SK-N-SH treated with all-trans-retinoic acid at 6 μM for 48 hours (cell line): ENCODE data around the gene HLTF.

Source experiments
- ATAC-seq: fragments of 200-7000 bp; cut with Tn5 transposase; 3 replicates; pipeline ENCODE4 v1.9.1; 2020; ENCODE audit warnings: mild to moderate bottlenecking, moderate library complexity
- ARNTL ChIP-seq: fragments of 450-650 bp; formaldehyde crosslinking; IDR thresholded peaks from 2 replicates; pipeline ENCODE4 v1.5.0; 2020; ENCODE audit warnings: low read depth, mild to moderate bottlenecking, moderate library complexity, borderline replicate concordance
- BACH2 ChIP-seq: fragments of 250-450 bp; sonication (Bioruptor Pico); IDR thresholded peaks from 2 replicates; pipeline ENCODE4 v1.9.0; 2021; ENCODE audit warnings: mild to moderate bottlenecking, borderline replicate concordance
- CSDC2 ChIP-seq: fragments of 250-450 bp; sonication (Bioruptor Pico); IDR thresholded peaks from 2 replicates; pipeline ENCODE4 v1.5.0; 2020; ENCODE audit warnings: mild to moderate bottlenecking, moderate library complexity
- ESRRG ChIP-seq: fragments of 250-450 bp; sonication (Bioruptor Pico); IDR thresholded peaks from 2 replicates; pipeline ENCODE4 v1.6.1; 2021; ENCODE audit warnings: mild to moderate bottlenecking
- GLIS3 ChIP-seq: fragments of 250-450 bp; sonication (Bioruptor Pico); IDR thresholded peaks from 2 replicates; pipeline ENCODE4 v1.5.0; 2020; ENCODE audit warnings: mild to moderate bottlenecking, moderate library complexity
- ISL1 ChIP-seq: fragments of 250-450 bp; sonication (Bioruptor Pico); IDR thresholded peaks from 2 replicates; pipeline ENCODE4 v2.1.2; 2022; ENCODE audit warnings: mild to moderate bottlenecking, moderate library complexity
- OSR1 ChIP-seq: fragments of 250-450 bp; sonication (Bioruptor Pico); IDR thresholded peaks from 2 replicates; pipeline ENCODE4 v1.8.0; 2022; ENCODE audit warnings: moderate library complexity, mild to moderate bottlenecking, inconsistent platforms
- POU6F1 ChIP-seq: fragments of 250-450 bp; sonication (Bioruptor Pico); IDR thresholded peaks from 2 replicates; pipeline ENCODE4 v1.8.0; 2021; ENCODE audit warnings: low read depth, mild to moderate bottlenecking, moderate library complexity, borderline replicate concordance
- RARB ChIP-seq: fragments of 250-450 bp; sonication (Bioruptor Pico); IDR thresholded peaks from 2 replicates; pipeline ENCODE4 v1.8.0; 2021; ENCODE audit warnings: mild to moderate bottlenecking, moderate library complexity
- SNAI2 ChIP-seq: fragments of 250-450 bp; sonication (Bioruptor Pico); IDR thresholded peaks from 2 replicates; pipeline ENCODE4 v1.5.0; 2020; ENCODE audit warnings: mild to moderate bottlenecking, moderate library complexity
- TOX ChIP-seq: fragments of 250-450 bp; sonication (Bioruptor Pico); IDR thresholded peaks from 2 replicates; pipeline ENCODE4 v1.8.0; 2021; ENCODE audit warnings: mild to moderate bottlenecking, moderate library complexity, borderline replicate concordance
- ZC3H10 ChIP-seq: fragments of 250-450 bp; sonication (Bioruptor Pico); IDR thresholded peaks from 2 replicates; pipeline ENCODE4 v1.5.1; 2021; ENCODE audit warnings: mild to moderate bottlenecking, moderate library complexity
- ZFP3 ChIP-seq: fragments of 250-450 bp; sonication (Bioruptor Pico); IDR thresholded peaks from 2 replicates; pipeline ENCODE4 v1.5.0; 2020; ENCODE audit warnings: mild to moderate bottlenecking, moderate library complexity
- ZFP30 ChIP-seq: fragments of 450-650 bp; formaldehyde crosslinking; IDR thresholded peaks from 2 replicates; pipeline ENCODE4 v1.5.0; 2022; ENCODE audit warnings: mild to moderate bottlenecking, moderate library complexity
- ZNF565 ChIP-seq: fragments of 450-650 bp; formaldehyde crosslinking; conservative IDR thresholded peaks from 2 replicates; pipeline ENCODE4 v1.5.0; 2020; ENCODE audit warnings: low read depth, mild to moderate bottlenecking, moderate library complexity
- ZNF70 ChIP-seq: fragments of 450-650 bp; formaldehyde crosslinking; IDR thresholded peaks from 2 replicates; pipeline ENCODE4 v1.5.0; 2020; ENCODE audit warnings: mild to moderate bottlenecking, moderate library complexity
- ZNF8 ChIP-seq: fragments of 450-650 bp; formaldehyde crosslinking; IDR thresholded peaks from 2 replicates; pipeline ENCODE4 v1.5.0; 2020; ENCODE audit warnings: mild to moderate bottlenecking, moderate library complexity
- TF ChIP-seq, protein P1 (sequence below): fragments of 250-450 bp; sonication (Bioruptor Pico); IDR thresholded peaks from 2 replicates; pipeline ENCODE4 v1.5.0; 2020; ENCODE audit warnings: mild to moderate bottlenecking, moderate library complexity
- TF ChIP-seq, protein P2 (sequence below): fragments of 250-450 bp; sonication (Bioruptor Pico); IDR thresholded peaks from 2 replicates; pipeline ENCODE4 v1.5.1; 2021; ENCODE audit warnings: mild to moderate bottlenecking, moderate library complexity
- TF ChIP-seq, protein P3 (sequence below): fragments of 250-450 bp; sonication (Bioruptor Pico); IDR thresholded peaks from 2 replicates; pipeline ENCODE4 v1.8.0; 2020; ENCODE audit warnings: mild to moderate bottlenecking, moderate library complexity, borderline replicate concordance

Gene HLTF

GRCh38 chr3:148992635-148993255 is 93.6 kb downstream of the HLTF start:
- no peak for TF ChIP-seq GLIS3 (CRISPR knock-in tag)
- TF ChIP-seq, protein P1, sequence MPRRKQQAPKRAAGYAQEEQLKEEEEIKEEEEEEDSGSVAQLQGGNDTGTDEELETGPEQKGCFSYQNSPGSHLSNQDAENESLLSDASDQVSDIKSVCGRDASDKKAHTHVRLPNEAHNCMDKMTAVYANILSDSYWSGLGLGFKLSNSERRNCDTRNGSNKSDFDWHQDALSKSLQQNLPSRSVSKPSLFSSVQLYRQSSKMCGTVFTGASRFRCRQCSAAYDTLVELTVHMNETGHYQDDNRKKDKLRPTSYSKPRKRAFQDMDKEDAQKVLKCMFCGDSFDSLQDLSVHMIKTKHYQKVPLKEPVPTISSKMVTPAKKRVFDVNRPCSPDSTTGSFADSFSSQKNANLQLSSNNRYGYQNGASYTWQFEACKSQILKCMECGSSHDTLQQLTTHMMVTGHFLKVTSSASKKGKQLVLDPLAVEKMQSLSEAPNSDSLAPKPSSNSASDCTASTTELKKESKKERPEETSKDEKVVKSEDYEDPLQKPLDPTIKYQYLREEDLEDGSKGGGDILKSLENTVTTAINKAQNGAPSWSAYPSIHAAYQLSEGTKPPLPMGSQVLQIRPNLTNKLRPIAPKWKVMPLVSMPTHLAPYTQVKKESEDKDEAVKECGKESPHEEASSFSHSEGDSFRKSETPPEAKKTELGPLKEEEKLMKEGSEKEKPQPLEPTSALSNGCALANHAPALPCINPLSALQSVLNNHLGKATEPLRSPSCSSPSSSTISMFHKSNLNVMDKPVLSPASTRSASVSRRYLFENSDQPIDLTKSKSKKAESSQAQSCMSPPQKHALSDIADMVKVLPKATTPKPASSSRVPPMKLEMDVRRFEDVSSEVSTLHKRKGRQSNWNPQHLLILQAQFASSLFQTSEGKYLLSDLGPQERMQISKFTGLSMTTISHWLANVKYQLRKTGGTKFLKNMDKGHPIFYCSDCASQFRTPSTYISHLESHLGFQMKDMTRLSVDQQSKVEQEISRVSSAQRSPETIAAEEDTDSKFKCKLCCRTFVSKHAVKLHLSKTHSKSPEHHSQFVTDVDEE (CRISPR knock-in tag), result no peak
- no peak for TF ChIP-seq RARB (CRISPR knock-in tag)
- TF ChIP-seq ISL1 (CRISPR knock-in tag), result no peak
- TF ChIP-seq BACH2 (CRISPR knock-in tag), result no peak
- TF ChIP-seq ESRRG (CRISPR knock-in tag), result no peak
- TF ChIP-seq, protein P2, sequence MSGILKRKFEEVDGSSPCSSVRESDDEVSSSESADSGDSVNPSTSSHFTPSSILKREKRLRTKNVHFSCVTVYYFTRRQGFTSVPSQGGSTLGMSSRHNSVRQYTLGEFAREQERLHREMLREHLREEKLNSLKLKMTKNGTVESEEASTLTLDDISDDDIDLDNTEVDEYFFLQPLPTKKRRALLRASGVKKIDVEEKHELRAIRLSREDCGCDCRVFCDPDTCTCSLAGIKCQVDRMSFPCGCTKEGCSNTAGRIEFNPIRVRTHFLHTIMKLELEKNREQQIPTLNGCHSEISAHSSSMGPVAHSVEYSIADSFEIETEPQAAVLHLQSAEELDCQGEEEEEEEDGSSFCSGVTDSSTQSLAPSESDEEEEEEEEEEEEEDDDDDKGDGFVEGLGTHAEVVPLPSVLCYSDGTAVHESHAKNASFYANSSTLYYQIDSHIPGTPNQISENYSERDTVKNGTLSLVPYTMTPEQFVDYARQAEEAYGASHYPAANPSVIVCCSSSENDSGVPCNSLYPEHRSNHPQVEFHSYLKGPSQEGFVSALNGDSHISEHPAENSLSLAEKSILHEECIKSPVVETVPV (CRISPR knock-in tag), result no peak
- no peak for TF ChIP-seq ZFP30
- no peak for TF ChIP-seq ZNF565 (CRISPR knock-in tag)
- TF ChIP-seq SNAI2 (CRISPR knock-in tag), result no peak
- TF ChIP-seq CSDC2 (CRISPR knock-in tag), result no peak
- no peak for ATAC-seq

DNA sequence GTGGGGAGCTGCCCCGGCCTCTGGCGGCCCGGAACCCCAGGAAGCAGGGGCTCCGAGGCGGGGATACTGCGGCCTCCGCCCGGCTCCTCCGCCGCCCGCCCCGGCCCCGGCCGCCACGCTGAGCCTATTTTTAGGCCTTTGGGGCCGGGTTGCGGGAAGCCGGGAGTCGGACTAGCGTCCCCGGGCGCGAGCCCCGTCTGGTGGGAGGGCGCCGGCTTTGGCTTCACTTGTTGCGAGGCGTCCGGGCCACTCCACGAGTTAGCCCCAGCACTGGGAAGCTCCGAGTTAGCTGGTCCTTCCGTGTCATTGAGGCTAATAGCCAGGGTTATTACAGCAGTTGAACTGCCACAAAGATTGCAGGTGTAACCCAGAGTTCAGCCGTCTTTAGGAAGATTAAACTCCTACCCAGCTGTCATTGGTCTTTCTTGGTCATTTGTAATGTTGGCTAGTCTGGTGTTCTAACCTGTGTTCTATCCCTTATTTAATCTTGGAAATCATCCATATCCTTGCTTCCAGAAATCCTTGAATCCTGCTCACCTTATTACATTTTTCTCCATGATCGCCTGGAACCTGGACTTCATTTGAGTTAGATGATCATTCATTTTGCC is 94.2 kb downstream of the HLTF start:
- peak; percentile 53 for ATAC-seq

DNA sequence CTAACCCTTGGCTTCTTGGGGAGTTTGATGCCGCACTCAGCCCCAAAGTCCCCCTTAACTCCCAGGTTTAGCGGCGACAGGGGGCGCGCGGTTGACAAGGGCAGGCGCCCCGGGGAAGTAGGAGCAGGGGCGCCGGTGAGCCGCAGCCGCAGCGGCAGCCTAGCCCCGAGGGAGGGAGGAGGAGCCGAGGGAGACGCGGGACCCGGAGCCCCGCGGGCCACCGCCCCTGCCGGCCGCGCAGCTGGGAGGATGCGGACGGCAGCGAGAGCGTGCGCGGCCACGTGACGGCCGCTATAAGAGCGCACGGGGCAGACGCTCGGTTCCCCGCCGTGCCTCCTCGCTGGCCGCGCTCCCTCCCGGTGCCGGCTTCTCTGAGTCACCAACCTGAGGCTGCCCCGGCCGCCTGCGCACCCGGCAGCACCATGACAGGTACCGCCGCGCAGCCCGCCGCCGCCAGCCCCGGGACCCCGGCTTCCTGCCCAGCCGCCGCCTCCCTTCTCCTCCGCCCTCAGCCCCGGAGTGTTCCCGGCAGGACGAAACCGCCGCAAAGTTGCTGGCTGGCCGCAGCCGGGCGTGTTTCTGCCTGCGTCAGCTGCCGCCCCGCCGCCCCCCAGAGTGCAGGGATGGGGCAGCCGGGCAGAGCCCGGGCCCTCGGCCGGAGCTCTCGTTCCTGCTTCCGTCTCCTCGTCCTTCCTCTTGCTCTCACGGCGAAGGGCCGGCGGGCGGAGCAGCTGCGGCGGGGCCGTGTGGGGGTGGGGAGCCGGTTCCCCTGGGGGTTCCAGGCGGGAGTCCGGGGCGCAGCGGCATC is 94.9 kb downstream of the HLTF start, which contains the start of gene GYG1:
GYG1 (plus strand) TSS at position 322 of the 808 bp plus-strand sequence; CDS start at position 423, 101 bp downstream.
- TF ChIP-seq ARNTL (CRISPR knock-in tag) (peak; percentile 94), ZNF70 (CRISPR knock-in tag) (no peak)
- peak; percentile 96 for ATAC-seq

More for the DNA sequence above, 94.2 kb downstream of the HLTF start:
- no peak for TF ChIP-seq ISL1 (CRISPR knock-in tag)
- peak; percentile 59; the same call in 1 of the 2 replicates for TF ChIP-seq ZFP3 (CRISPR knock-in tag)
- TF ChIP-seq, protein P2 (CRISPR knock-in tag), result no peak
- no peak for TF ChIP-seq GLIS3 (CRISPR knock-in tag)
- TF ChIP-seq TOX (CRISPR knock-in tag), result no peak

DNA sequence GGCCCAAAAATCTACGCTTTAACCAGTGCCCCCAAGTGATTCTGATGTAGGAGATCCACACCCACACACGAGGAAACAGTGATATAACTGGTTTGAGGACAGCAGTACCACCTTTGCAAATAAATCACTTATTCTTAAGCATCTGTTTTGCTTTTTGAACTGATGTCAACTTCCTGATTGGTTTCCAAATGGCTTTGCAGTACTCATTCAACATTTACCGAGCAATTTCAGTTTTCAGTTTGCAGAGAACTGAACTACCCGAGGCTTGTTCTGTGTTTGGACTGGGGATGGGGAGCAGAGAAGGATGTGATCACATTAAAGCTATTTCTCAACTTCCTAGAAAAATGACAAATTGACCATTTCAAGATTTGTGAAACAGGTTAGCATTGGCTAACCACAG is 96.1 kb downstream of the HLTF start:
- ATAC-seq, result no peak
- no peak for TF ChIP-seq ARNTL (CRISPR knock-in tag)
- TF ChIP-seq POU6F1 (CRISPR knock-in tag), result no peak
- TF ChIP-seq RARB (CRISPR knock-in tag), result no peak
- no peak for TF ChIP-seq BACH2 (CRISPR knock-in tag)
- TF ChIP-seq ZNF565 (CRISPR knock-in tag), result no peak
- no peak for TF ChIP-seq ZNF8 (CRISPR knock-in tag)
- TF ChIP-seq ZC3H10, result no peak
- TF ChIP-seq GLIS3 (CRISPR knock-in tag), result no peak
- TF ChIP-seq TOX (CRISPR knock-in tag), result no peak
- TF ChIP-seq, protein P1 (CRISPR knock-in tag), result no peak
- no peak for TF ChIP-seq OSR1 (CRISPR knock-in tag)
- no peak for TF ChIP-seq ZFP3 (CRISPR knock-in tag)
- no peak for TF ChIP-seq ISL1 (CRISPR knock-in tag)
- TF ChIP-seq, protein P3, sequence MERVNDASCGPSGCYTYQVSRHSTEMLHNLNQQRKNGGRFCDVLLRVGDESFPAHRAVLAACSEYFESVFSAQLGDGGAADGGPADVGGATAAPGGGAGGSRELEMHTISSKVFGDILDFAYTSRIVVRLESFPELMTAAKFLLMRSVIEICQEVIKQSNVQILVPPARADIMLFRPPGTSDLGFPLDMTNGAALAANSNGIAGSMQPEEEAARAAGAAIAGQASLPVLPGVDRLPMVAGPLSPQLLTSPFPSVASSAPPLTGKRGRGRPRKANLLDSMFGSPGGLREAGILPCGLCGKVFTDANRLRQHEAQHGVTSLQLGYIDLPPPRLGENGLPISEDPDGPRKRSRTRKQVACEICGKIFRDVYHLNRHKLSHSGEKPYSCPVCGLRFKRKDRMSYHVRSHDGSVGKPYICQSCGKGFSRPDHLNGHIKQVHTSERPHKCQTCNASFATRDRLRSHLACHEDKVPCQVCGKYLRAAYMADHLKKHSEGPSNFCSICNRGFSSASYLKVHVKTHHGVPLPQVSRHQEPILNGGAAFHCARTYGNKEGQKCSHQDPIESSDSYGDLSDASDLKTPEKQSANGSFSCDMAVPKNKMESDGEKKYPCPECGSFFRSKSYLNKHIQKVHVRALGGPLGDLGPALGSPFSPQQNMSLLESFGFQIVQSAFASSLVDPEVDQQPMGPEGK, result no peak
